Lower leg skin (tissue), 4 donors: ENCODE results near the gene RNPS1. TPM values are rescaled to one million over a fixed set of nuclear protein-coding genes. Genes with fewer than 3 reads are reported as not detected.

Experiments used
- DNase-seq, 2 donors: peaks; one replicate each; pipeline ENCODE4 v3.0.0-alpha.2; 2019; ENCODE audit warnings: low spot score in 2 of 2
- H3K4me3 ChIP-seq: fragments of 200-600 bp; sonication (generic); 2 replicates; pipeline ENCODE4 v1.5.1; 2017; ENCODE audit warnings: mild to moderate bottlenecking, low read depth; ENCODE audit not compliant: poor library complexity, severe bottlenecking
- CTCF ChIP-seq, 3 donors: fragments of 450-650 bp; IDR thresholded peaks; one replicate each; pipeline ENCODE4 v1.5.1; 2016; ENCODE audit warnings: antibody characterized with exemption in 3 of 3, mild to moderate bottlenecking in 3 of 3, moderate library complexity in 2 of 3
- POLR2A ChIP-seq, 2 donors: fragments of 450-650 bp; IDR thresholded peaks; one replicate each; pipeline ENCODE4 v1.6.1; 2016 to 2017; ENCODE audit warnings: antibody characterized with exemption in 2 of 2, mild to moderate bottlenecking in 1 of 2, moderate library complexity in 1 of 2
- WGBS, 2 donors: methylation state at CpG; one replicate each; pipeline ENCODE4 v1.1.5; 2018; 5-methylcytosine and 5-hydroxymethylcytosine counted together
- intact Hi-C: fragments of 100-400 bp; cut with DNase I; formaldehyde crosslinking; loops from one replicate; pipeline ENCODE4 v1.15.0; 2023; ENCODE audit warnings: low total_unique reads
- total RNA-seq, 4 donors: library from RNA; depleted of rRNA; stranded (reverse); fragments of >200 nt; gene quantifications; one replicate each; pipeline ENCODE4 v1.1.0, GENCODE V29; 2016

The RNPS1 gene
- total RNA-seq, 4 donors from 2014 or later, result 127 to 132 (median 128) TPM

GRCh38 chr16:2236337-2237101 is 31.4 kb downstream of the RNPS1 start, which contains the start of gene DNASE1L2:
Gene DNASE1L2, plus strand, starts transcription at chr16:2236444. Its CDS starts 373 bp downstream, at chr16:2236817.
- intact Hi-C loops, result loop anchor here (10.0 kb wide), 1 partner anchor 268 kb away; no protein-coding TSS in a partner anchor
- DNase-seq, result no peak
- H3K4me3 ChIP-seq, result no peak within 1 kb of the TSS
- 0 to 1% methylated on average over 15 to 31 of the region's 64 CpGs for WGBS, 2 donors
- TF ChIP-seq POLR2A (IDR thresholded peaks at IDR 0.05), result no peak
- no peak for TF ChIP-seq CTCF (IDR thresholded peaks at IDR 0.05)

DNA sequence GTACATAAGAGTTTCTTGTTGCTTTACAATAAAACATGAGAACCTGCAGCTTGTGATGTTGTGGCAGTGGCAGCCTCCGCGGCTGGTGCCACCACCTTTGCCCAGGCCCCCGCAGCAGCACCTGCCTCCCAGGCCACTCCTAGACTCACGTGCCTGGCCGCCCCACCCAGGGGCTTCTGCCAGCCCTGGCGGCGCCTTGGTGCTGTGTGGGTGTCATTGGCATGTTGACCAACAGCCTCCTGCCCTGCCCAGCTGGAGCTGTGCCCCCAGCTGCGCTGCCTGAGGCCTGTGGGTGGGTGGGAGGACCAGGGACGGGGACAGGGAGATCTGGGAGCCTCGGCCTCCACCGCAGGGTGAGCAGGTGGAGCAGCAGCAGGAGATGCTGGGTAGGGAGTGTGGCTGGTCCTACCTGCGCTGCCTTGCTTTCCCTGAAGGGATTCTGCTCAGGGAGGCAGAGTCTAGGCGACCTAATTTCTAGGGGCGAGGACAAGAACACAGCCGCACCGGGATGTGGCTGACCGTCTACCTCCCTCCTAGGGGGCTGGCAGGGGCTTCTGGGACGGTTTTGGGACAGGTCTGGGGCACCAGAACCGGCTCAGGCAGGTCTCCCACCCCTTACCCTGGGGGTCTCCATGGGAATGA is 32.1 kb downstream of the RNPS1 start:
- intact Hi-C loops, result loop anchor here (10.0 kb wide), 1 partner anchor 269 kb away; no protein-coding TSS in a partner anchor
- WGBS, 2 donors, result 41 to 46% methylated on average over 9 to 19 of the region's 19 CpGs

DNA sequence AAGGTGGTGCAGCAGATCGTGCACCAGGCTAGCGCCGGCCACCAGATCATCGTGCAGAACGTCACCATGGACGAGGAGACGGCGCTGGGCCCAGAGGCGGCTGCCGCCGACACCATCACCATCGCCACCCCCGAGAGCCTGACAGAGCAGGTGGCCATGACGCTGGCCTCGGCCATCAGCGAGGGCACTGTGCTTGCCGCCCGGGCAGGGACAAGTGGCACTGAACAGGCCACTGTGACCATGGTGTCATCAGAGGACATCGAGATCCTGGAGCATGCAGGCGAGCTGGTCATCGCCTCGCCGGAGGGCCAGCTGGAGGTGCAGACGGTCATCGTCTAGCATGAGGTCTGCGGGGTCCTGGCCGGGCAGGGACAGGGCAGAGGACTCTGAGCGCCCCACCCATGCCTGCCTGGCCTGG is 32.7 kb downstream of the RNPS1 start:
- H3K4me3 ChIP-seq, result no peak overlapping the region
- 88 to 95% methylated on average over 16 to 26 of the region's 28 CpGs for WGBS, 2 donors
- intact Hi-C loops, result loop anchor here (10.0 kb wide), 1 partner anchor 270 kb away; no protein-coding TSS in a partner anchor
- no peak for TF ChIP-seq CTCF (IDR thresholded peaks at IDR 0.05)
- DNase-seq, result no peak

More for the DNA sequence above, 32.1 kb downstream of the RNPS1 start:
- TF ChIP-seq CTCF (IDR thresholded peaks at IDR 0.05), result no peak
- no peak for TF ChIP-seq POLR2A (IDR thresholded peaks at IDR 0.05)
- no peak overlapping the region for H3K4me3 ChIP-seq
- no peak for DNase-seq

DNA sequence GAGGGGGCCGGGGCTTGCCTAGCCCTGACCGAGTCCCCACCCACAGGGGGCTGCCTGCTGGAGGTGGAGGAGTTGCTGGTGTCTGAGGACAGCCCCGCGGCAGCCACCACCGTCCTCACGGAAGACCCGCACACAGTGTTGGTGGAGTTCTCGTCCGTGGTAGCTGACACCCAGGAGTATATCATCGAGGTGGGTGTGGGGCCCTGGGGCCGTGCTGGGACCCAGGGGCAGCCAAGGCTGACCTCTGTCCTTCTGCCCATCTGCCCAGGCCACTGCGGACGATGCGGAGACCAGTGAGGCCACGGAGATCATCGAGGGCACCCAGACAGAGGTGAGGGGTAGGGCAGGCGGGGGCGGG is 33.1 kb downstream of the RNPS1 start:
- DNase-seq, result no peak
- no peak overlapping the region for H3K4me3 ChIP-seq
- intact Hi-C loops, result loop anchor here (10.0 kb wide), 1 partner anchor 270 kb away; no protein-coding TSS in a partner anchor
- WGBS, 2 donors, result 92 to 94% methylated on average over 15 to 18 of the region's 18 CpGs
- TF ChIP-seq POLR2A (IDR thresholded peaks at IDR 0.05) (no peak), CTCF (IDR thresholded peaks at IDR 0.05) (no peak)

DNA sequence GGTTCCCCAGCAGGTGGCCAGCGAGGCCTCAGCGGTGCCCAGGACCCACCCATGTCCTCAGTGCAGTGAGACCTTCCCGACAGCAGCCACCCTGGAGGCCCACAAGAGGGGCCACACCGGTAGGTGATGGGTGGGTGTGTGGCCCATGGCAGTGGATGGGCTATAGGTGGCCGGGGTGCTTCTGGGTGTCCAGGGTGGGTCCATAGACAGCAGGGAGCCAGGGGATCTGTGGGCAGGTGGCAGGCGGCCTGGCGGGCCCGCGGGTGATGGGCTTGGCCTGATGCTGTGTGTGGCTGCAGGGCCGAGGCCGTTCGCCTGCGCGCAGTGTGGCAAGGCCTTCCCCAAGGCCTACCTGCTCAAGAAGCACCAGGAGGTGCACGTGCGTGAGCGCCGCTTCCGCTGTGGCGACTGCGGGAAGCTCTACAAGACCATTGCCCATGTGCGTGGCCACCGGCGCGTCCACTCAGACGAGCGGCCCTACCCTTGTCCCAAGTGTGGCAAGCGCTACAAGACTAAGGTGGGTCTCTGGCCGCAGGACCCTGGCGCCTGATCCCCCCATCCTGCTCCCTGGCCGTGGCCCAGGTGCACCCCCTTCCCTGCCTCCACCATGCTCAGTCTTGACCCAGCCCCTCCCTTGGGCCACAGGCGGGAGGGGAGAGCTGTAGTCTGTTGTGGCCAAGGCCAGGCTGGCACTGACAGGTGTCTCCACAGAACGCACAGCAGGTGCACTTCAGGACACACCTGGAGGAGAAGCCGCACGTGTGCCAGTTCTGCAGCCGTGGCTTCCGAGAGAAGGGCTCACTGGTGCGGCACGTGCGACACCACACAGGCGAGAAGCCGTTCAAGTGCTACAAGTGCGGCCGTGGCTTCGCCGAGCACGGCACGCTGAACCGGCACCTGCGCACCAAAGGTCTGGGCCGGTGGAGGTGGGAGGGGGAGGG is 33.8 kb downstream of the RNPS1 start:
- H3K4me3 ChIP-seq, result no peak overlapping the region
- no peak for DNase-seq
- intact Hi-C loops, result loop anchor here (10.0 kb wide), 1 partner anchor 271 kb away; no protein-coding TSS in a partner anchor
- WGBS, 2 donors, result 95% methylated on average over 30 to 49 of the region's 51 CpGs
- TF ChIP-seq POLR2A (IDR thresholded peaks at IDR 0.05) (no peak), CTCF (IDR thresholded peaks at IDR 0.05) (no peak)
